K562 (cell line): ENCODE measurements around the gene RPL15. TPM values are rescaled to one million over a fixed set of nuclear protein-coding genes. Genes with fewer than 3 reads are reported as not detected.

Experiments
- FOSL1 ChIP-seq: fragments of 200-800 bp; sonication (Bioruptor generic); conservative IDR thresholded peaks from 2 replicates; pipeline ENCODE4 v1.6.1; 2016; ENCODE audit warnings: missing genetic modification characterization, missing compliant biosample characterization
- GATAD2A ChIP-seq: fragments of 450-650 bp; IDR thresholded peaks from 2 replicates; pipeline ENCODE4 v1.6.1; 2017
- KLF16 ChIP-seq: IDR thresholded peaks from 2 replicates; pipeline ENCODE4 v1.6.1; 2016; ENCODE audit warnings: antibody characterized with exemption
- MCM5 ChIP-seq: fragments of 450-650 bp; IDR thresholded peaks from 2 replicates; pipeline ENCODE4 v1.6.1; 2016; ENCODE audit warnings: low read depth
- RBM15 ChIP-seq: fragments of 200-400 bp; formaldehyde crosslinking; IDR thresholded peaks from 2 replicates; pipeline ENCODE4 v1.6.1; 2018; ENCODE audit warnings: mild to moderate bottlenecking, low read length, moderate library complexity; ENCODE audit not compliant: insufficient read depth
- SIN3B ChIP-seq: fragments of 450-650 bp; IDR thresholded peaks from 2 replicates; pipeline ENCODE4 v1.6.1; 2017; ENCODE audit warnings: low read depth, mild to moderate bottlenecking, moderate library complexity
- SMARCA4 ChIP-seq: fragments of 450-650 bp; IDR thresholded peaks from 2 replicates; pipeline ENCODE4 v1.6.1; 2016
- STAT5A ChIP-seq: IDR thresholded peaks from 2 replicates; pipeline ENCODE4 v1.6.1; 2012; ENCODE audit warnings: low read length, inconsistent platforms, borderline replicate concordance
- ZBTB26 ChIP-seq: fragments of 450-650 bp; formaldehyde crosslinking; IDR thresholded peaks from 2 replicates; pipeline ENCODE4 v1.4.0; 2022; ENCODE audit warnings: missing genetic modification characterization
- ZNF124 ChIP-seq: sonication (generic); formaldehyde crosslinking; IDR thresholded peaks from 2 replicates; pipeline ENCODE4 v1.8.1; 2022; ENCODE audit warnings: missing genetic modification reagents
- ZNF431 ChIP-seq: sonication (generic); formaldehyde crosslinking; IDR thresholded peaks from 2 replicates; pipeline ENCODE4 v1.8.0; 2022; ENCODE audit warnings: mild to moderate bottlenecking, missing genetic modification reagents
- polyA plus RNA-seq, 8 experiments: library from polyadenylated mRNA; depleted of rRNA in 4 of 8; stranded (reverse) in 5 of 8; unstranded in 3 of 8; fragments of >200 nt; fragmentation: Nextera tagmentation in 2 of 8; fragmentation: Illumina TruSeq in 1 of 8; extraction: Ambion mirVana in 2 of 8; extraction: Trizol in 1 of 8; gene quantifications; 2 replicates each; pipeline versions ENCODE4 v1.2.1 to v1.2.3, GENCODE V29; 2011 to 2014; ENCODE audit warnings: inconsistent platforms in 1 of 8, missing spikeins in 1 of 8
- total RNA-seq, 7 experiments: library from RNA; depleted of rRNA in 6 of 7; stranded (reverse); fragments of >200 nt in 6 of 7; fragmentation: Illumina TruSeq in 2 of 7; extraction: Trizol in 2 of 7; gene quantifications; 2 replicates each; pipeline versions ENCODE4 v1.2.1 to v1.2.3, GENCODE V29; 2011 to 2021; ENCODE audit warnings: low replicate concordance in 1 of 7
- TF ChIP-seq, protein P1 (sequence below): fragments of 450-650 bp; IDR thresholded peaks from 2 replicates; pipeline ENCODE4 v1.6.1; 2016; ENCODE audit warnings: mild to moderate bottlenecking, moderate library complexity
- TF ChIP-seq, protein P2 (sequence below): fragments of 250-450 bp; sonication (Bioruptor Pico); IDR thresholded peaks from 2 replicates; pipeline ENCODE4 v1.4.0; 2020; ENCODE audit warnings: mild to moderate bottlenecking
- TF ChIP-seq, protein P3 (sequence below): fragments of 450-650 bp; conservative IDR thresholded peaks from 2 replicates; pipeline ENCODE4 v1.6.1; 2016; ENCODE audit warnings: missing genetic modification characterization, low read depth, mild to moderate bottlenecking, control low read depth, missing compliant biosample characterization

Gene RPL15
- total and polyA plus RNA-seq, 9 of the 15 experiments (the other 6 are each of a cell fraction or from before 2014, with no cell fraction given), result 2,393 to 8,850 (median 3,928) TPM

DNA sequence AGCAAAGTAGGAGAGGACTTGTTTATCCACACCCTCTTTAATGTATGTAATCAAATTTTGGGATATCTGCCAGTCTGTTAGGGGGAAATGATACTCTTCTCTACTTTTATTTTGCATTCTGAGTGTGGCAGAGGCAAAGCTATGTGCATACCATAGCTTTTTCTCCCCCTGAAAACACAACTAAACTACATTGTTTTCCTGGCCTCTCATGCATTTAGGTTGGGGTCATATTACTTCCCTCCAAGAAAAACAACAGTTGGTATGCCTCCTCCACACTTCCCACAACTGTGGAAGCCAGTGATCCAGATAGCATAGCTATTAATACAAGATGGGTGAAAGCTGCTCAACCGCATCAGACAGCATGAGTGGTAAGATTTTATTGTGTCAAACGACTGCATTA lies 6.9 kb downstream of the RPL15 start (continued):
- TF ChIP-seq, protein P1, sequence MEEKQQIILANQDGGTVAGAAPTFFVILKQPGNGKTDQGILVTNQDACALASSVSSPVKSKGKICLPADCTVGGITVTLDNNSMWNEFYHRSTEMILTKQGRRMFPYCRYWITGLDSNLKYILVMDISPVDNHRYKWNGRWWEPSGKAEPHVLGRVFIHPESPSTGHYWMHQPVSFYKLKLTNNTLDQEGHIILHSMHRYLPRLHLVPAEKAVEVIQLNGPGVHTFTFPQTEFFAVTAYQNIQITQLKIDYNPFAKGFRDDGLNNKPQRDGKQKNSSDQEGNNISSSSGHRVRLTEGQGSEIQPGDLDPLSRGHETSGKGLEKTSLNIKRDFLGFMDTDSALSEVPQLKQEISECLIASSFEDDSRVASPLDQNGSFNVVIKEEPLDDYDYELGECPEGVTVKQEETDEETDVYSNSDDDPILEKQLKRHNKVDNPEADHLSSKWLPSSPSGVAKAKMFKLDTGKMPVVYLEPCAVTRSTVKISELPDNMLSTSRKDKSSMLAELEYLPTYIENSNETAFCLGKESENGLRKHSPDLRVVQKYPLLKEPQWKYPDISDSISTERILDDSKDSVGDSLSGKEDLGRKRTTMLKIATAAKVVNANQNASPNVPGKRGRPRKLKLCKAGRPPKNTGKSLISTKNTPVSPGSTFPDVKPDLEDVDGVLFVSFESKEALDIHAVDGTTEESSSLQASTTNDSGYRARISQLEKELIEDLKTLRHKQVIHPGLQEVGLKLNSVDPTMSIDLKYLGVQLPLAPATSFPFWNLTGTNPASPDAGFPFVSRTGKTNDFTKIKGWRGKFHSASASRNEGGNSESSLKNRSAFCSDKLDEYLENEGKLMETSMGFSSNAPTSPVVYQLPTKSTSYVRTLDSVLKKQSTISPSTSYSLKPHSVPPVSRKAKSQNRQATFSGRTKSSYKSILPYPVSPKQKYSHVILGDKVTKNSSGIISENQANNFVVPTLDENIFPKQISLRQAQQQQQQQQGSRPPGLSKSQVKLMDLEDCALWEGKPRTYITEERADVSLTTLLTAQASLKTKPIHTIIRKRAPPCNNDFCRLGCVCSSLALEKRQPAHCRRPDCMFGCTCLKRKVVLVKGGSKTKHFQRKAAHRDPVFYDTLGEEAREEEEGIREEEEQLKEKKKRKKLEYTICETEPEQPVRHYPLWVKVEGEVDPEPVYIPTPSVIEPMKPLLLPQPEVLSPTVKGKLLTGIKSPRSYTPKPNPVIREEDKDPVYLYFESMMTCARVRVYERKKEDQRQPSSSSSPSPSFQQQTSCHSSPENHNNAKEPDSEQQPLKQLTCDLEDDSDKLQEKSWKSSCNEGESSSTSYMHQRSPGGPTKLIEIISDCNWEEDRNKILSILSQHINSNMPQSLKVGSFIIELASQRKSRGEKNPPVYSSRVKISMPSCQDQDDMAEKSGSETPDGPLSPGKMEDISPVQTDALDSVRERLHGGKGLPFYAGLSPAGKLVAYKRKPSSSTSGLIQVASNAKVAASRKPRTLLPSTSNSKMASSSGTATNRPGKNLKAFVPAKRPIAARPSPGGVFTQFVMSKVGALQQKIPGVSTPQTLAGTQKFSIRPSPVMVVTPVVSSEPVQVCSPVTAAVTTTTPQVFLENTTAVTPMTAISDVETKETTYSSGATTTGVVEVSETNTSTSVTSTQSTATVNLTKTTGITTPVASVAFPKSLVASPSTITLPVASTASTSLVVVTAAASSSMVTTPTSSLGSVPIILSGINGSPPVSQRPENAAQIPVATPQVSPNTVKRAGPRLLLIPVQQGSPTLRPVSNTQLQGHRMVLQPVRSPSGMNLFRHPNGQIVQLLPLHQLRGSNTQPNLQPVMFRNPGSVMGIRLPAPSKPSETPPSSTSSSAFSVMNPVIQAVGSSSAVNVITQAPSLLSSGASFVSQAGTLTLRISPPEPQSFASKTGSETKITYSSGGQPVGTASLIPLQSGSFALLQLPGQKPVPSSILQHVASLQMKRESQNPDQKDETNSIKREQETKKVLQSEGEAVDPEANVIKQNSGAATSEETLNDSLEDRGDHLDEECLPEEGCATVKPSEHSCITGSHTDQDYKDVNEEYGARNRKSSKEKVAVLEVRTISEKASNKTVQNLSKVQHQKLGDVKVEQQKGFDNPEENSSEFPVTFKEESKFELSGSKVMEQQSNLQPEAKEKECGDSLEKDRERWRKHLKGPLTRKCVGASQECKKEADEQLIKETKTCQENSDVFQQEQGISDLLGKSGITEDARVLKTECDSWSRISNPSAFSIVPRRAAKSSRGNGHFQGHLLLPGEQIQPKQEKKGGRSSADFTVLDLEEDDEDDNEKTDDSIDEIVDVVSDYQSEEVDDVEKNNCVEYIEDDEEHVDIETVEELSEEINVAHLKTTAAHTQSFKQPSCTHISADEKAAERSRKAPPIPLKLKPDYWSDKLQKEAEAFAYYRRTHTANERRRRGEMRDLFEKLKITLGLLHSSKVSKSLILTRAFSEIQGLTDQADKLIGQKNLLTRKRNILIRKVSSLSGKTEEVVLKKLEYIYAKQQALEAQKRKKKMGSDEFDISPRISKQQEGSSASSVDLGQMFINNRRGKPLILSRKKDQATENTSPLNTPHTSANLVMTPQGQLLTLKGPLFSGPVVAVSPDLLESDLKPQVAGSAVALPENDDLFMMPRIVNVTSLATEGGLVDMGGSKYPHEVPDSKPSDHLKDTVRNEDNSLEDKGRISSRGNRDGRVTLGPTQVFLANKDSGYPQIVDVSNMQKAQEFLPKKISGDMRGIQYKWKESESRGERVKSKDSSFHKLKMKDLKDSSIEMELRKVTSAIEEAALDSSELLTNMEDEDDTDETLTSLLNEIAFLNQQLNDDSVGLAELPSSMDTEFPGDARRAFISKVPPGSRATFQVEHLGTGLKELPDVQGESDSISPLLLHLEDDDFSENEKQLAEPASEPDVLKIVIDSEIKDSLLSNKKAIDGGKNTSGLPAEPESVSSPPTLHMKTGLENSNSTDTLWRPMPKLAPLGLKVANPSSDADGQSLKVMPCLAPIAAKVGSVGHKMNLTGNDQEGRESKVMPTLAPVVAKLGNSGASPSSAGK, result no peak
- TF ChIP-seq MCM5 (no peak), STAT5A (peak; percentile 64), ZNF431 (CRISPR knock-in tag) (no peak), ZBTB26 (CRISPR knock-in tag) (no peak), GATAD2A (no peak), RBM15 (no peak), ZNF124 (CRISPR knock-in tag) (no peak), FOSL1 (tag) (no peak), SMARCA4 (0 out of 2 replicates have a peak, but pooled peaks have one; percentile 43), SIN3B (no peak), KLF16 (0 out of 2 replicates have a peak, but pooled peaks have one; percentile 71)
- TF ChIP-seq, protein P2, sequence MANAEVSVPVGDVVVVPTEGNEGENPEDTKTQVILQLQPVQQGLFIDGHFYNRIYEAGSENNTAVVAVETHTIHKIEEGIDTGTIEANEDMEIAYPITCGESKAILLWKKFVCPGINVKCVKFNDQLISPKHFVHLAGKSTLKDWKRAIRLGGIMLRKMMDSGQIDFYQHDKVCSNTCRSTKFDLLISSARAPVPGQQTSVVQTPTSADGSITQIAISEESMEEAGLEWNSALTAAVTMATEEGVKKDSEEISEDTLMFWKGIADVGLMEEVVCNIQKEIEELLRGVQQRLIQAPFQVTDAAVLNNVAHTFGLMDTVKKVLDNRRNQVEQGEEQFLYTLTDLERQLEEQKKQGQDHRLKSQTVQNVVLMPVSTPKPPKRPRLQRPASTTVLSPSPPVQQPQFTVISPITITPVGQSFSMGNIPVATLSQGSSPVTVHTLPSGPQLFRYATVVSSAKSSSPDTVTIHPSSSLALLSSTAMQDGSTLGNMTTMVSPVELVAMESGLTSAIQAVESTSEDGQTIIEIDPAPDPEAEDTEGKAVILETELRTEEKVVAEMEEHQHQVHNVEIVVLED, result no peak
- TF ChIP-seq, protein P3, sequence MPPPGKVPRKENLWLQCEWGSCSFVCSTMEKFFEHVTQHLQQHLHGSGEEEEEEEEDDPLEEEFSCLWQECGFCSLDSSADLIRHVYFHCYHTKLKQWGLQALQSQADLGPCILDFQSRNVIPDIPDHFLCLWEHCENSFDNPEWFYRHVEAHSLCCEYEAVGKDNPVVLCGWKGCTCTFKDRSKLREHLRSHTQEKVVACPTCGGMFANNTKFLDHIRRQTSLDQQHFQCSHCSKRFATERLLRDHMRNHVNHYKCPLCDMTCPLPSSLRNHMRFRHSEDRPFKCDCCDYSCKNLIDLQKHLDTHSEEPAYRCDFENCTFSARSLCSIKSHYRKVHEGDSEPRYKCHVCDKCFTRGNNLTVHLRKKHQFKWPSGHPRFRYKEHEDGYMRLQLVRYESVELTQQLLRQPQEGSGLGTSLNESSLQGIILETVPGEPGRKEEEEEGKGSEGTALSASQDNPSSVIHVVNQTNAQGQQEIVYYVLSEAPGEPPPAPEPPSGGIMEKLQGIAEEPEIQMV (tag), result no peak
